HG03460 (cell line): ENCODE measurements around the gene P2RX4.
"Not testable (repeated sequence)": the region's sequence is repeated elsewhere in the genome, so short reads cannot be mapped to it uniquely, and the experiment has no call there.

Experiments used
- ATAC-seq: cut with Tn5 transposase; IDR thresholded peaks from one replicate; pipeline ENCODE4 v1.9.1; 2021; ENCODE audit not compliant: unreplicated experiment

P2RX4 gene

DNA sequence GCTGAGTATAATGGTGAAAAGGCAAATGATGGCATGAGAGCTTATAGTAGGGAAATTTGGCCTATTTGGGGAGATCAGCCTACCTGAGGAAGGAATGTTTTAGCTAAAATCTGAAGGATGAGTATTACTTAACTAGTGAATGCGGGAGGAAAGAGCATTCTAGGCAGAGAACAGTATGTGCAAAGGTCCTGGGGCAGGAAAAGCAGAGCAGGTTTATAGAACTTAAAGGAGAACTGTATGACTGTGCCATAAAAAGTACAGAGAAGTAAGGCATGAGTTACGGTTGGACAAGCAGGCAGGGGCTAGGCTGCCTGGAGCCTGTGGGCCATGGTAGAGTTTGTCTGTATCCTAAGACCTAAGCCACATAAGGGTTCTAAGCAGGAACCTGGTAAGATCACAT lies 21.7 kb upstream of the P2RX4 start:
- no peak for ATAC-seq

DNA sequence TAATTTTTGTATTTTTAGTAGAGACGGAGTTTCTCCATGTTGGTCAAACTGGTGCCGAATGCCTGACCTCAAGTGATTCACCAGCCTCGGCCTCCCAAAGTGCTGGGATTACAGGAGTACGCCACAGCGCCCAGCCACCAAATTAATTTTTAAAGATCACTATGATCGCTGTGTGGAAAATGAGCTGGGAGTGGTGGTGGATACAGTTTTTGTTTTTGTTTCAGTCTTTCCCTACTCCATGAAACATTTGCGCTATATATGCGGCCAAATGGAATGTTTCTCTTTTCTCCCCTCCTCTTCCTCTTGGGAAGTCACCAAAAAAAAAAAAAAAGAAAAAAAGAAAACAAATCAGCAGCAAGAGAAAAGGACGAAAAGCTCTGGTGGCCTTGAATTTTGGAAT lies 20.8 kb upstream of the P2RX4 start:
- ATAC-seq, result no peak

DNA sequence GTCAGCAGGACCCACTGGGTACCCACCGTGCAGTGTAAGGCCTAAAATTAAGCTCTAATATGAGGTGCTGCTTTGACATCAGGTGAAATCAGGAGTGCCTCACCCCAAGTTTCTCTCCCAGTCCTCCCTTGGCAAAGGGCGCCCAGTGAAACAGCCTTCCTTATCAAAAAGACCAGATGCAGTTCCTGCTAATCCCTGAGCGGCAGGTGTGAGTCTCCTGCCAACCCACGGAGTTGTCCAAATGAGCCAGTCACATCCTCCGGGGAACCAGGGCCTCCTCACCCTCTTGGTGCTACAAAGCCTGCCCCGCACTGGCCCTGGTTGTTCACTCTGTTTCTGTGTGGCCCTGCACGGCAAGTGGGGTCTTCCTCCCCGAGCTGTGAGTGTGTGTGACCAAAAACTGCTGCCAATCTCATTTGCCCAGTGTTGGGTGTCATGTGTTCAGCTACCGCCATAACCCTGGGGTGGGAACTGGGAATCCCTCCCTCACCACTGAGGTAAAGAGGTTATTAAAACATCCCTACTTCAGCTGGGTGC lies 20.2 kb upstream of the P2RX4 start:
- ATAC-seq, result no peak

DNA sequence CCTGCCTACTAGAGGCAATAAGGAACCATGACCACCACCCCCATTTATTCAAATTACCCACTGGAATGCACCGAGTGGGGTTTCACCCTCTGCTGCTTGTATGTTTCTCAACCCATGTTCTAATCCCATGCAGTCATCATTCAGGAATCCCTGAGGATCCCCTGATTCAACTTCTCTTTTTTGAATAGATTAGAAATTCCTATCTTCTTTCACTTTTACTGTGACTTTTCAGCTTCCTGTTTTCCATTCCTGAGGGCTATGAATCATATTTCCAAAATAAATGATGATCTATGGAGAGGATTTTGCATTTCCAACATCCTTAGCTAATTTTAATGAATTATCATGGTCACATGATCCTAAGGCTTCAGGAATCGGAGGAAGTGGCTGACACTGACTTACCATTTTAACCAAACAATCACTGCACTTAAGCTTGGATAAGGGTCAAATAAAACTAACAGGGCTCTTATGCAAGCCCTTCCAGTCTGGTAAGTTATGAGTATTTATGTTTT lies 19.4 kb upstream of the P2RX4 start:
- ATAC-seq, result no peak

DNA sequence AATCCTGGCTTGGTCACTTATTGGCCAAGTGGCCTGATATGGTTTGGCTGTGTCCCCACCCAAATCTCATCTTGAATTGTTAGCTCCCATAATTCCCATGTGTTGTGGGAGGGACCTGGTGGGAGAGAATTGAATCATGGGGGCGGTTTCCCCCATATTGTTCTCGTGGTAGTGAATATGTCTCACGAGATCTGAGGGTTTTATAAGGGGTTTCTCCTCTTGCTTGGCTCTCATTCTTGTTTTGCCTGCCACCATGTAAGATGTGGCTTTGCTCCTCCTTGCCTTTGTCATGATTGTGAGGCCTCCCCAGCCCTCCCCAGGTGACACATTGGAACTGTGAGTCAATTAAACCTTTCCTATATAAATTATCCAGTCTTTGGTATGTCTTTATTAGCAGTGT lies 18.8 kb upstream of the P2RX4 start:
- no peak for ATAC-seq

DNA sequence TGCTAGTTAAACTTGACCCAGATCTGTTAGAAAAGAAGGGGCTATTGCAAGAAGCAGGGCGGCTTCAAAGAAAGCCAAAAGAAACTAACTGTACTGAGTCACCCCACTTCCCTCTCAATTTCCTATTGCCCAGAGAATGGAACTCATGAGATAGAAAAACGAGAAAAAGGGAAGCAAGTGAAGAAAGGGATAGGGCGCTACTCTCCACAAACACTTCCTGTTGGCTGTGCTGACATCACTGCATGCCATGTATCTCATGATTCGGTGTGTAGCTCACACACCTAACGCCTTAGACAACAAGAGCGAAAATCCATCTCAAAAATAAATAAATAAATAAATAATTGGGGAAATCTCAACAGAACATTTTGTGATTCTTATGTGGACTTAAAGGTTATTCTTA lies 13.0 kb upstream of the P2RX4 start:
- ATAC-seq, result no peak

DNA sequence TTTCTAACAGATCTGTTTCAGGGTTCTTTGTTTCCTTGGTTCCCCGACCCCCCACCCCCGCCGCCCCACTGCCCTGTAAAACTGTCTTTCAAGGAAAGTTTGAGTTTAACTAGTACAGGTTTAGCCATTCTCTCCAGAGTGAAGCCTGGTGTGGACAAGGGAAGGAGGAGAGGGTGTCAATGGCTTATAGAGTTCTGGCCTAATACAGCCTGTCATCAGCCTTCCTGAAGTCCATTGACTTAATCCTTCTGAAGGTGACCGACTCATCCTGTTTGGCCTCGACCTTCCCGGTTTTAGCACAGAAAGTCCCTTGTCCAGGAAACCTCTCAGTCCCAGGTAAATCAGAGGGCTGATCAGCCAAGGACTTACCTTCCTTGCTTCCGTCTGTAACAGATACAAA lies 11.0 kb upstream of the P2RX4 start:
- ATAC-seq, result no peak

DNA sequence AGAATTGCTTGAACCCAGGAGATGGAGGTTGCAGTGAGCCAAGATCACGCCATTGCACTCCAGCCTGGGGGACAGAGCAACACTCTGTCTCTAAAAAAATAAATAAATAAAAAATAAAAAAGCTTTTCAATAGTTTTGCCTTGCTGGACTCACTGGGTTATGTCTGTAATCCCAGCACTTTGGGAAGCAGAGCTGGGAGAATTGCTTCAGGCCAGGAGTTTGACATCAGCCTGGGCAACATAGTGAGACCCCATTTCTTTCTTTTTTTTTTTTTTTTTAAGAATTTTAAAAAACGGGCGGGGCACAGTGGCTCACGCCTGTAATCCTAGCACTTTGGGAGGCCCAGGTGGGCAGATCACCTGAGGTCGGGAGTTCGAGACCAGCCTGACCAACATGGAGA lies 8.8 kb upstream of the P2RX4 start:
- ATAC-seq, result not testable (repeated sequence)

DNA sequence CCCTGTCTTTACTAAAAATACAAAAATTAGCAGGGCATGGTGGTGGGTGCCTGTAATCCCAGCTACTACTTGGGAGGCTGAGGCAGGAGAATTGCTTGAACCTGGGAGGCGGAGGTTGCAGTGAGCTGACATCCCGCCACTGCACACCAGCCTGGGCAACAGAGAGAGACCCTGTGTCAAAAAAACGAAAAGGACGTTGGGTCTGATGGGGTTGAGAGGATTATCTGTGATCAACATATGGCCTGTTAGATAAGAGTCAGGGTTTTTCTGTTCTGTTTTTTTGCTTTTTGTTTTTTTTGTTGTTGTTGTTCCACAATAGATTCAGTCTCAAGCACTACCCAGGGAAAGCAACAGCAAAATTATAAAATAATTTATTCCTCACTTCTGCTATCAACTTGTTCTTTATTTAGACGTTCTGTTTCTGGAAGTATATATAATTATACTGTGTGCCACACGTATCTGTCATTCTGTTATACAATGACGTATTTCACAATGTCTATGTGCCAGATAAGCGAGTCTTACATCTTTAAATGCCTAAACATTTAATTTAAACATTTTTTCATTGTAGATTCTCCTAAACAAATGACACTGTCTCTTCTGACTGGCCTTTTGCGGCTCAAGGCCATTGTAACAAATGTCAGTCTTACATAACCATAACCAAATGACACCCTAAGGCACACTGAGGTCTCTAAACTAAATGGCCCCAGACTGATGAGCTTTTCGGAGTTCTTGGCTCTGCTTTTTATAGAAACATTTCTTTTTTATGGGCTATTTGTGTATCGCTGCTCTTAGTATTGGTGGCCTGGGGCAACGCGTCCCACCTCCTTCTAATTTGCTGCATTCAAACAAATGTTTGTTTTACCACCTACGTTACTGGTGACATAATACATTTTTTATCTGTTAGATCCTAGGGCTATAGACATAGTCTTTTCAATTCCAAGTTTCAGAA lies 7.2 kb upstream of the P2RX4 start:
- no peak for ATAC-seq

DNA sequence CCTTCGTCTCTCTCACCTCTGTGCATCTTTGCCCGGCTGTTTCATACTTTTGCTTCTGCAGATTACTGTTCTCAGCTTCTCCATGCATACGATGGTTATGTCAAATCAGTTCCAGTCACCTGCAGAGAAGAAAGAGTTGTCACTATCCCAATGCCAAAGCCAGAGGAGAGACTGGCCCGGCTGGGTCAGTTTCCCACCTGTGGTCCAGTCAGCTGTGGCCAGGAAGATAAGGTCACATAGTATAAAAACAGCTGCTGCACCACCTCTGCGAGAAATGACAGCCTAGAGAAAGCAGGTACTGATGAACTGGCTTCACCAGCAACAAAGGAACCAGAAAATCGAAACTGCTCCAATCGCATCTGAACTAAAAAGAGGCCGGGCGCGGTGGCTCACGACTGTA lies 6.4 kb upstream of the P2RX4 start:
- ATAC-seq, result no peak

DNA sequence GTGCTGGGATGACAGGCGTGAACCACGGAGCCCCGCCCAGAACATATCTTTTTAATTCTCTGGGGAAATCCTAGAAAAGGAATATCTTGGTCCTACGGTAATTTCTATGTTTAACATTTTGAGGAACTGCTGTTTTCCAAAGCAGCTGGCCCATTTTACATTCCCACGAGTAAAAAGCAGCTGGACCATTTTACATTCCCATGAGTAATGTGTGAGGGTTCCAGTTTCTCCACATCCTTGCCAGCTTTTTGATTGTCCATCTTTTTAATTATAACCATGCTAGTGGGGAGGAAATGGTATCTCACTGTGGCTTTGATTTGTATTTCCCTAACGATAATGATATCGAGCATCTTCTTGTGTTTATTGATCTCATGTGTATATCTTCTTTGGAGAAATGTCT lies 4.4 kb upstream of the P2RX4 start:
- ATAC-seq, result no peak

DNA sequence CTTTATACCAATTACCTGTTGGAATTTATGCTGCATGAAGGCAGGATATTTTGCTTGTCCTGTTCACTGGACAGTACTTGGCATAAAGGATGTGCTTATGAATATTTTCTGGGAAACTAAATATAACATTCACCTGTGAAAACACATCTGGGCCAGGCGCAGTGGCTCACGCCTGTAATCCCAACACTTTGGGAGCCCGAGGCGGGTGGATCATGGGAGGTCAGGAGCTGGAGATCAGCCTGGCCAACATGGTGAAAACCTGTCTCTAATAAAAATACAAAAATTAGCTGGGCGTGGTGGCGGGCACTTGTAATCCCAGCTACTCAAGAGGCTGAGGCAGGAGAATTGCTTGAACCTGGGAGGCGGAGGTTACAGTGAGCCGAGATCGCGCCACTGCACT lies 1.4 kb upstream of the P2RX4 start:
- not testable (repeated sequence) for ATAC-seq

DNA sequence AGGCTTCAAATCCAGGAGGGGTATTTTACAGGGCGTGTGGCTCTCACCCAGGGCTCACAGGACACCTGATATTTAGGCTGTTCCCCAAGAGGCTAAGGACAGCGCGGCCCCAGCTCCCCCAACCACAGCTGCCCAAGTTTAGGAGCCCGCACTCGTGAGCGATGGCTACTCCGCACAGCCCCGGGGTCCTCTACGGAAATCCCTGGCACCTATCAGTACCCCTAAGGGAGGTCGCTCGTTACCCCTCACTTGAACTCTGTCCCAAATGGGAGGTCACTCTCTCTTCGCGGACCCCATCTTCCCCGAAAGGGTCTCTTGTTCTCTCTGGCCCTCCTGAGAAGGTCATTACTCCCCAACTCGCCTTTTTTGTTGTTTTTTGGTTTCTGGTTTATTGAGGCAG lies 708 bp upstream of the P2RX4 start:
- no peak for ATAC-seq

DNA sequence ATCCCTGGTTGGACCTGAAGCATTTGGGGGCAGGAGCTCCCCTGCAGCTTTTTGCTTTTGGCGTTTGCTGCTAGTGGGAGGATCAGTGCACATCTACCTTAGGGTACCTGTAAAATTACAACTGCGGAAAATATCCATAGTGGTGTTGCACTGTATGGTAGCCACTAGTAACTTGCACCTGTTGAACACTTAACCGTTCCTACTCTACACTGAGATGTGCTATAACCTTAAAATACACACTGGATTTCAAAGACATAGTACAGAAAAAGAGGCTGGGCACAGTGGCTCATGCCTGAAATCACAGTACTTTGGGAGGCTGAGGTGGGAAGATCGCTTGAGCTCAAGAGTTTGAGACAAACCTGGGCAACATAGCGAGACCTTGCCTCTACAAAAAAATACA lies 2.9 kb downstream of the P2RX4 start:
- ATAC-seq, result no peak

DNA sequence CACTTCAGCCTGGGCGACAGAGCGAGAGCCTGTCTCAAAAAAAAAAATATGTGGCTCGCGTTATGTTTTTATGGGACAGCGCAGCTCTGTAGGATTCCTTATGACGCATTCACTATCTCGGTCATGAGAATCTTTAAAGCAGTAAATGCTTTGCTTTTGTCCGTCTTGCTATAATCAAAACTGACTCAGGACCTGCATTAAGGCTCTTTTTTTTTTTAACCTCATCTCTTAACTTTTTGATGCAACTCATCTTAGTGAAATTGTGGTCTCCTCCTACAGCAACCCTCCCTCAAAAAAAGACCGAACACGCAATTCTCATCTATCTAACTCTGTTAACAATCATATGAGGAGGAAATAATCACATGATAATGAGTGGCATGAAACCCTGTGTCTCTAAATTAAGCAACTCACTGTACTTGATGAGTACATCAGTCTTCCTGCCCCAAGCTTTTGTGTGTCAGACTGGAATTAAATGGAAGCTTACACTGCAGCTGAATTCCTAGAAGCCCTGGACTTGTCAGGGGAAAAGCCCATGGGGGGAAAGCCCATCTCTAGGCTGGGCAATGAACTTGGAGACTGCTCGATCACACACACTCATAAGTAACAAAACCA lies 4.3 kb downstream of the P2RX4 start:
- no peak for ATAC-seq

DNA sequence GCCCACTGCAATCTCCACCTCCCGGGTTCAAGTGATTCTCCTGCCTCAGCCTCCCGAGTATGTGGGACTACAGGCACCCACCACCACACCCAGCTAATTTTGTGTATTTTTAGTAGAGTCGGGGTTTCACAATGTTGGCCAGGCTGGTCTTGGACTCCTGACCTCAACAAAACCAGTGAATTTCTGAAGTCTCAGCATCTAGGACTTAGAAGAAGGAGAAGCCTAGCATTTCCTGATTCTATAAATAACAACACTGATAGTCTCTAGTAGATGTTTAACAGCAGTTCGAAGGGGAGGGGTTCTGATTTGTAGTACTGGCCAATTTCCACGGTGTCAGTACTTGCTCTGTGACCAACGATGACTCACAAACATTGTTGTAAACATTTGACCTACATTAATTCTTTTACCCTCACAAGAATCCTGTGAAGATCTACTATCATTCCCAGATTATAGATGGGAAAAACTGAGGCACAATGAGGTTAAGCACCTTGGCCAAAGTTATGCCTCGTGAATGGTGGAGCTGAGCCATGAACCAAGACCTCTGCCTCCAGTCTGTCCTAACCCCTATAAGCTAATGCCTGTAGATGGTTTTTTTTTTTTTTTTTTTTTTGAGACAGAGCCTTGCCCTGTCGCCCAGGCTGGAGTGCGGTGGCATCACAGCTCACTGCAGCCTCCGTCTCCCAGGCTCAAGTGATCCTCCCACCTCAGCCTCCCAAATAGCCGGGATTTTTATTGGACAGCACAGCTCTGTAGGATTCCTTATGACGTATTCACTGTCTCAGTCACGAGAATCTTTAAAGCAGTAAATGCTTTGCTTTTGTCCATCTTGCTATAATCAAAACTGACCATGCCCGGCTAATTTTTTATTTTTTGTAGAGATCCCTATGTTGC lies 5.2 kb downstream of the P2RX4 start:
- ATAC-seq, result no peak

DNA sequence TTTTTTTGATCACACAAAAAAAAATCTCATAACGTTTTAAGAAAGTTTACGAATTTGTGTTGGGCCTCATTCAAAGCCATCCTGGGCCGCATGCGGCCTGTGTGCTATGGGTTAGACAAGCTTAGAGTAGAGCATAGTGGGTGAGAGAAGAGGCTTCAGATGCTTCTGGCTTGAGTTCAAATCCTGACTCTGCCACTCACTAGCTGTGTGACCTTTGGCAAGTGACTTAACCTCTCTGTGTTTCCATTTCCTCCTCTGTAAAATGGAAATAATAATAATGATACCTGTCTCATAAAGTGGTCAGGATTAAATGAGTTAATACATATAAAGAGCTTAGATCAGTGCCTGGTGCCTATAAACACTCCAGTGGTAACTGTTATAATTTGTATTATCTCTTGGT lies 6.2 kb downstream of the P2RX4 start:
- no peak for ATAC-seq

DNA sequence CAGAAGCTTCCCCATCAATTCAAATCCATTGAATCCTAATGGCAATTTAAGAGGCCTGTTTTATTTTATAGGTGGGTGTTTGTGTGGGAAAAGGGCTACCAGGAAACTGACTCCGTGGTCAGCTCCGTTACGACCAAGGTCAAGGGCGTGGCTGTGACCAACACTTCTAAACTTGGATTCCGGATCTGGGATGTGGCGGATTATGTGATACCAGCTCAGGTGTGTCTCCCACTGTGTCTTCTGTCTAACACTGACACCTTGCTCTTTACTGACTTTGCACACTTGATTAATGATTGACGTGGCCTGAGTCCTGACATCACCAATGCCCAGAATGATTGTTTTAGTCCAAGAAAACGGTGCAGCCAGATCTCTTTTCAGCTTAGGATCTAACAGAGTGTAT lies 7.1 kb downstream of the P2RX4 start:
- no peak for ATAC-seq

DNA sequence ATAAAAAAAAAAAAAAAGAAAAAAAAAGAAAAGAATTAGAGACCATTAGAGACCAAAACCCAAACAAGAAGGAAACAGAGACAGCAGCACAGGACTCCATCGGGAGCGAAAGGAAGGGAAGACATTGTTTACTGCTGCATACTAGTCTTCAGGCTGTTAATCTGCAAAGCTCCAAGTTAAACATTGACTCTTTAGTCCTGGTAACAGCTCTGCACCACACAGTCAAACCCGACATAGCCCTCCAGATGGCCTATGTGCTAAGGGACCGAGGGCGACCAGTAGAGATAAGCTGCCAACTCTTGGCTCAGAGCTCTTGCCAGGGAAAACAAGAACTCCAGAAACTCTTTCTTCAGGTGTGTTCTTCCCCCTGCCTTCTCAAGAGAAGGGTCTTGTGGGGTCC lies 7.8 kb downstream of the P2RX4 start:
- no peak for ATAC-seq

DNA sequence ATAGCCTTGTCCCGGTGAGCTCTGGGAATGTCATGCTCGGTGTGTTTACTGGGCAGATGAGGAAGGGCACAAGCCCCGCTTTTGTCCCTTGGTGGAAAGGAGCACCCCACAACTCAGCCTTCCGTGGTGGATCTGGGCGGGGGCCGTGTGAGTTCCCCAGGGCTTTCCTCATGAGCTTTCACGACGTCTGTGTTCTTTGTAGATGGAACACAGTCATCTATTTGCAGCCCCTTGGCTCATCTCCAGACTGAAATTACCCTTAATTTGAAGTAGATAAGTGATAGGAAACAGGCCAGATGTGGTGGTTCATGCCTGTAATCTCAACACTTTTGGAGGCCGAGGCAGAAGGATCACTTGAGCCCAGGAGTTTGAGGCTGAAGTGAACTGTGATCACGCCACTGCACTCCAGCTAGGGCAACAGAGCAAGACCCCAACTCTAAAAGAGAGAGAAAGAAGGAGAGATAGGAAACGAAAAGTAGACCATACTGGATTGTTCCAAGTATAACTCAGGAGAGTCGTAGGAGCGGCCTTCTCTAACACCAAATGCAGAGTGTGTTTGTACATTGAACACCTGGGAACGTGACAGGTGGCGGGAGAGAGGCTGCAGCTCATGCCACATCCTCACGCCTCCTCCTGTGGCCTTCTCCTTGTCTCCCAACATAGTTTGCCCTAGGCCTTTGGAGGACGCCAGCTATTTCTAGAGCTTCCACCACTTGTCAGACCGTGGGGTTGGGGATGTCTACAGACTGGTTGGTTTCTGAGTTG lies 8.8 kb downstream of the P2RX4 start:
- no peak for ATAC-seq
